H4 (cell line): ENCODE results near the gene CEL. TPM values are rescaled to one million over a fixed set of nuclear protein-coding genes. Genes with fewer than 3 reads are reported as not detected.
"Not testable (repeated sequence)": the region's sequence is repeated elsewhere in the genome, so short reads cannot be mapped to it uniquely, and the experiment has no call there.

ENCODE experiments used
- DNase-seq: peaks from one replicate; pipeline ENCODE4 v3.0.0-alpha.2; 2015; ENCODE audit warnings: low spot score
- total RNA-seq: library from RNA; depleted of rRNA; stranded (reverse); fragments of >200 nt; shearing (Covaris generic); gene quantifications from 2 replicates; pipeline ENCODE4 v1.2.3, GENCODE V29; 2014; rRNA removed

CEL gene
- 0.06 and 0.14 TPM in 2 replicates for total RNA-seq

DNA sequence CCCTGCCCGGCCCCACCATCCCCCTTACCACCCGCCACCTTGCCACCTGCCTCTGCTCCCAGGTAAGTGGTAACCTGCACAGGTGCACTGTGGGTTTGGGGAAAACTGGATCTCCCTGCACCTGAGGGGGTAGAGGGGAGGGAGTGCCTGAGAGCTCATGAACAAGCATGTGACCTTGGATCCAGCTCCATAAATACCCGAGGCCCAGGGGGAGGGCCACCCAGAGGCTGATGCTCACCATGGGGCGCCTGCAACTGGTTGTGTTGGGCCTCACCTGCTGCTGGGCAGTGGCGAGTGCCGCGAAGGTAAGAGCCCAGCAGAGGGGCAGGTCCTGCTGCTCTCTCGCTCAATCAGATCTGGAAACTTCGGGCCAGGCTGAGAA is at the start of gene CEL:
CEL (plus strand) TSS at position 218 of the 382 bp plus-strand sequence; CDS start at position 240, 22 bp downstream.
- not testable (repeated sequence) for DNase-seq

DNA sequence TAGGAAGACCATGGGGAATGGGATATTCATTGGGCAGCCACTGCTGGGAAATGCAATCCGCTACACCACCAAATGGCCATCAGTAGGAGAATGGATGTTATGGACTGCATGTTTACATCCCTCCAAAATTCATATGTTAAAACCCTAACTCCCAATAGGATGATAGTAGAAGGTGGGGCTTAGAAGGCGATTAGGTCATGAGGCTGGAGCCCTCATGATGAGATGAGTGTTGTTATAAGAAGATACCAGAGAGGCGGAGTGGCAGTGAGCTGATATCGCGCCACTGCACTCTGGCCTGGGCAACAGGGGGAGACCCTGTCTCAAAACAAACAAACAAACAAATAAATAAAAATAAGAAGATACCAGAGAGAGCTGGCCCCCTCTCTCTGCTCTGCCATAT is 47.1 kb upstream of the CEL start:
- DNase-seq, result no peak

DNA sequence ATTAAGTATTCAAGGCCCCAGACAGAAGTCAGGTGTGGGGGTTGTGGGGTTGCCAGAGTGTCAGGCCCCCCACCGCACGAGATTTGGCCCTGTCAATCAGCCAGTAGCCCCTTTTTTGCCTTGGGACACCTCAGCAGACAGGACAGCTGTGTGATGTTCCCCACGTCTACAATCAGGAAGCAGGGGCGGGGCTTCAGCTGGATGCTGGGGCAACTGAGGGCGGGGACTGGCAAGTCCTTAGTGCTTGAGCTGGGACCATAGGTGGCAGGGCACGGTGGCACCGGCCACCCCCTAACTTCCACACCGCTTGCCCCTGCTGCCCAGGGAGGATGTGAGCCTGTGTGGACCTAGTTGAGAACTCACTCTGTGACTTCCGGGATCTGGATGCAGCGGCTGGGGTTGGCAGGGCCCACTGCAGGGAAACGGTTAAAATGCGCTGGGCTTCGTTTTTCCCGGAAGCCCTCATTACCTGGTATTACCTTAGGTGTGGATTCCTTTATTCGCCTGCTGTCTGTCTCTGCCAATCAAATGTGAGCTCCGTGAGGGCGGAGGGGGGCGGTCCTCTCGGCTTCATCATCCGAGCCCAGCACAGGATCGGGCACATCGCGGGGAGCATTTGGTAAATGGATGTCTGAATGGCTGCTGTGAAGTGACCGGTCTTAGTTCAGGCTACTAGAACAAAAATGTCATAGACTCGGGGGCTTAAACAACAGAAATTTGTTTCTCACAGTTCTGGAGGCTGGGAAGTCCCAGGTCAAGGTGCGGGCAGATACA is 38.5 kb upstream of the CEL start:
- no peak for DNase-seq

DNA sequence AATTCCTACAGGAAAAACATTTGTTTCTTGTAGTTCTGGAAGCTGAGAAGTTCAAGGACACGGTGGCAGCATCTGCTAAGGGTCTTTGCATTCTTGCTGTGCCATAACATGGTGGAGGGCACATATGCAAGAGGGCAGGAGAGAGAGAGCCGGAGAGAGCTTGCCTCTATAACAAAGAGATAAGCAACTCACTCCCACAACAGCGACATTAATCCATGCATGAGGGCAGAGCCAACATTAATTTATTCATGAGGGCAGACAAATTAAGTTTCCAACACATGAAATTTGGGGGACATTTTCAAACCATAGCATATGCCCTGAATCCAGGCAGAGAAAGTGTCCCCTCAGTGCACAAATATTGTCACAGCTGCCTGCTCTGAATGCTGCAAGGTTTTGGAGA is 35.4 kb upstream of the CEL start:
- no peak for DNase-seq

DNA sequence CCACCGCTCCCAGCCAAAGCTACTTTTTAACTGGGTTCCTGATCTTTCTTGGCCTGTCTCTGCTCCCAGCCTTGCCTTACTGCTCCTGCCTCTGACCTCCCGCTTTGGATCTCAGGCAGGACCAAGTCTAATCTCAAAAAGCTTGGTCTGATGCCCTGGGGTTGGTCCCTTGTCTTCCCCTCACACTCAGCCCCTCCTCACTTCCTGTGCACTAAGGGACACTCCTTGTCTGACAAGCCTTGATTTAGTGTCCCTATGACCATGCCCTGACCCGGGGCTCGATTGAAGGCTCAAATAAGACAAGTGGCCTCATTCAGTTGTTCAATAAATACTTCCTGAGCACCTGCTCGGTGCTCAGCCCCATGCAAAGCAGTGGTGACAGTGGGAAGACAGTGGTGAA is 34.6 kb upstream of the CEL start:
- no peak for DNase-seq

DNA sequence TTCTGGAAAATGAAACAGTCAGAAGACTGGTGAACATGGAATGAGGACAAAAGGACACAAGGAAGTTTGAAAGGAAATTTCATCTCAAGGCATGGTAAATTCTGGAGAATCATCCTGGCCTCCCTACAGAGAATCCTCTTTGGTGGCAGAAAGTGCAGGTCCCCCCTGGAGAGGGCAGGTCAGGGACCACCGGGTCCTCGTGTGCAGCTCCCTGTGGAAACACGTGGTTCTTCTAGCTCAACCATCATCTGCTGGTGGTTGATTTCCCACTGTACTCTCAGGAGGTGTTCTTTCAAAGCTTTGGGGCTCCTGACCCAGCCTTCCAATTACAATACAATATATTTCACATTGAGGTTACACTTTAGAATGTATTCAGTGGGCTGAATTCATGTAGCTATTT is 33.6 kb upstream of the CEL start:
- no peak for DNase-seq

DNA sequence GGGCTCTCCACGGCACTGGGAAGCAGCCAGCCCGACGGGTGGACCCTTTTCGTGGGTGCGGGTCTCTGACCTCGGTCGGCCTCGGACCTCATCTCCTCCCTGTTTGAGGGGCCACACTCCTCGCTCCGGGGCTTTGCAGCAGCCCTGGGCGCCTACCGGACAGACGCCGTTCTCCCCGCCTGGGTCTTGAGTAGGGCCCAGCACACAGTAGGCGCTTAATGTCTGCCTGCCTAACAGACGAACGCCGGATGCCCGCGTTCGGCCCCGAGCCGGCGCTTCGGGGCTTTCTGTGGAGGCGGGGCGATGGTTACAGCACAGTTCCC is 31.8 kb upstream of the CEL start:
- no peak for DNase-seq

DNA sequence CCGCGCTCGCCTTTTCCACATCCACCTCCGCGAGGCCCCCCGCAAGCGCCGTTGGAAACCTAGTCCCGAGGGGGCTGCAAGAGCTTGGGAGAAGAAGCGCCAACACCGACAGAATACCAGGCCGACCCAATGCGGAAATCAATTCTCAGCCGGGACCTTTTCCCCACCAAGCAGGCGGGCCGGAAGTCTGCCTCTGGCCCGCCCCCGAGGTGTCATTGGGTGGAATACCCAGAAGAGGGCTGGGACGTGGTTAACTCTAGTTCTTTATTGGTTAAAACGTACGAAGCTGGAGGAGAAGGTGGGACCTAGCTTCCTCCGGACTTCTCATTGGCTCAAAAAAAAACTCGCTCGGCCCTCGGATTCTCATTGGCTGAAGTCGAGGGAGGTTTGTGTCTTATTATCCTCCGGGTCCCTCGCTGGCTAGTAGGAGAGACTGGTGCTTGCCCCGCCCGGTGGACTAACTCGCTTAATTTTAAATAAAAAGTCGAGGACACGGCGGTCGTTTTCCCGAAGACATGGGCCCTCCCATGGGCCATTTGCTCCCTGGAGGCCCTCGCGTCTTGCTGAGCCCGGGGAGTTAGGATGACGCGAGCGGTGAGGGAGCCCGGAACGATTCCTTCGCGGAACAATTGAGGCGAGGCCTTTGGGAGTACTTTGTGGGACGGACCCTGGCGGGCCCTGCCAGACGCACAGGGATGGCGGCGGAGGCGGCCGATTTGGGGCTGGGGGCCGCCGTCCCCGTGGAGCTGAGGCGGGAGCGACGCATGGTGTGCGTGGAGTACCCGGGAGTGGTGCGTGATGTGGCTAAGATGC is 31.3 kb upstream of the CEL start, which contains the start of gene GTF3C5:
GTF3C5 (plus strand) TSS at position 681 of the 813 bp plus-strand sequence; CDS start at position 696, 15 bp downstream.
- DNase-seq, result peak; percentile 98

DNA sequence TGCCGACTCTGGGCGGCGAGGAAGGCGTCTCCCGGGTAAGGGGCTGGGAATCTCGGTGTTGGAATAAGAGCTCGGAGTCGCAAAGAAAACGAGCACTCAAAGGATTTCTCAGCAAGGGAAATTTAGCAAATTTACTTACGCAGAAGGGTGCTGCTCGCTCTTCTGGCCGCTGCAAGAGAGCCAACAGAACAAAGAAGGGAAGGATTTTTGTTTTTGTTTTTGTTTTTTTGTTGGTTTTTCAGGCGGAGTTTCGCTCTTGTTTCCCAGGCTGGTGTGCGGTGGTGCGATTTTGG is 30.7 kb upstream of the CEL start:
- no peak for DNase-seq

DNA sequence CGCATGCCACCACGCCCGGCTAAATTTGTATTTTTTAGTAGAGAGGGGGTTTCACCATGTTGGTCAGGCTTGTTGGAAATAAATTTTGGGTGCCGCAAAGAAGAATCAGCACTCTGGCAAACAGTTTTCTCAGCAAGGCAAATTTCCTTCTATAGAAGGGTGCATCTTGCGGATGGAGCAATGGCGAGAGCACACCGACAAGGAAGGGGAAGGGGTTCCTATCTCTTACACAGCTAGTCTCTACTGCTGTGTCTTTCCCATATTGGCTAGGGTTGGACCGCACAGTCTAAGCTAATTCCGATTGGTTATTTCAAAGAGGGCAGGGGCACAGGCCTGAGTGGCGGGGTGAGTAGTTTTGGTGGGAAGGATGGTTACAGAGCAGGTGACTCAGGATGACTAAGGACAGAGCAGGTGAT is 30.3 kb upstream of the CEL start:
- no peak for DNase-seq

DNA sequence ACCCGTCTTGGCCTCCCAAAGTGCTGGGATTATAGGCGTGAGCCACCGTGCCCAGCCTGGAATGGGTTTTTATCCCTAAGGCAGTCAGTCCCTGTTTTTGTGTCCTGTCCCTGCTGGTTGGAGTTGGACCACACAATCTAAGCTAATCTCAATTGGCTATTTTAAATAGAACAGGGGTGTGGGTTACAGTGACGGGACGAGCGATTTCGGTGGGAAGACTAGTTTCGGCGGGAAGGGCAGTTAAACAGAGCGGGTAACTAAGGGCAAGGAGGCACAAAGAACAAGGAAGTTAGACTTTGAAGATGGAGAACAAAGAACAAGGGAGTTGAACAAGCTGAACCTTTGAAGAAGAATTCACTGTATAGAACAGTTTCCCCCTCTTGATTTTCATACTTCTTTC is 29.6 kb upstream of the CEL start:
- DNase-seq, result no peak

DNA sequence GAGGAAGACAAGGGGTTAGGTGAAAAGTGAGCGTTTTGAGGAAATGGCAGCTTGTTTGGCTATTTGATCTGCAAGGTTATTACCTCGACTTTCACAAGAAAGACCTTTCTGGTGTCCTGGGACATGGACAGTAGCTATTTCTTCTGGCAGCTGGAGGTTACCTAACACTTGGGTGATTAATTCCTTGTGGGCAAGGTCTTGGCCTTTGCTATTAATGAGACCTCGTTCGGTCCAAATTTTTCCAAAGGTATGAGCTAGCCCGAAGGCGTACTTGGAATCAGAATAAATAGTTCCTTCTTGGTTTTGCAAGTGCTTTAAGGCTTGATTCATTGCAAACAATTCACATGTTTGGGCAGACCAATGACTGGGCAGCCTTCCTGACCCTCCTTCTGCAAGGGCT is 26.1 kb upstream of the CEL start:
- DNase-seq, result no peak

DNA sequence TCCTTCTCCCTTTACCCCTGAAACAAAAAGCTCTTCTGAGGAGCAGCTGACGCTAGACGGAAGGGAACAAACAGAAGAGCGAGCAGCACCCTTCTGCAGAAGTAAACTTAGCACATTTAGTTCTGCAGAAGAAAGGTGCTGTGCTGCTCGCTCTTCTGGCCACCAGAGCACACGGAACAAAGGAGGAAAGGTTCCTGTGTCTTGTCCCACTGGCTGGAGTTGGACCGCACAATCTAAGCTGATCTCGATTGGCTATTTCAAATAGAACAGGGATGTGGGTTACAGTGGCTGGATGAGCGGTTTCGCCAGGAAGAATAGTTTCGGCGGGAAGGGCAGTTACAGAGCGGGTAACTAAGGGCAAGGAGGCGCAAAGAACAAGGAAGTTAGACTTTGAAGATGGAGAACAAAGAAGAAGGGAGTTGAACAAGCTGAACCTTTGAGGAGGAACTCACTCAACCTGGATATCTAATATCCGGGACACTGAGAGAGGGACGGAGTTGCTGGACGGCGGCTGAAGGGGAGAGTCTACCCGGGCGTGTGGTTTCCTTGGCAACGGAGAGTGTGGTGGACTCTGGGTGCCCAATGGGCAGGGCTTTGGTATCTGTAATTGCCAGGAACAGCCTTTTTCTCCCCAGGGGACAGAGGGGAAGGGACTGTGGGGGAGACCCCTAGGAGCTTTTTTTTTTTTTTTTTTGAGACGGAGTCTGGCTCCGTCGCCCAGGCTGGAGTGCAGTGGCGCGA is 23.8 kb upstream of the CEL start:
- no peak for DNase-seq

DNA sequence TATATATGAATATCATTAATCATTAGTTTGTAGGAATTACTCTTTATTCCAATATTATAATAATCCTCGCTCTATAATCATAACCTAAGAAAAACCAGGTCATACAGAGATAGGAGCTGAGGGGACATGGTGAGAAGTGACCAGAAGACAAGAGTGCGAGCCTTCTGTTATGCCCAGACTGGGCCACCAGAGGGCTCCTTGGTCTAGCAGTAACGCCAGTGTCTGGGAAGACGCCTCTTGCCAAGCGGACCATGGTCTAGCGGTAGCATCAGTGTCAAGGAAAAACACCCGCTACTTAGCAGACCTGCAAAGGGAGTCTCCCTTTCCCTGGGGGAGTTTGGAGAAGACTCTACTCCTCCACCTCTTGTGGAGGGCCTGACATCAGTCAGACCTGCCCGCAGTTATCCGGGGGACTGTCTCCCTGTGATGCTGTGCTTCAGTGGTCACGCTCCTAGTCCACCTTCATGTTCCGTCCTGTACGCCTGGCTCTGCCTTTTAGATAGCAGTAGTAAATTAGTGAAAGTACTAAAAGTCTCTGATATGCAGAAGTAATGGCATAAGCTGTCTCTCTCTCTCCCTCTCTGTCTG is 20.8 kb upstream of the CEL start:
- DNase-seq, result not testable (repeated sequence)

DNA sequence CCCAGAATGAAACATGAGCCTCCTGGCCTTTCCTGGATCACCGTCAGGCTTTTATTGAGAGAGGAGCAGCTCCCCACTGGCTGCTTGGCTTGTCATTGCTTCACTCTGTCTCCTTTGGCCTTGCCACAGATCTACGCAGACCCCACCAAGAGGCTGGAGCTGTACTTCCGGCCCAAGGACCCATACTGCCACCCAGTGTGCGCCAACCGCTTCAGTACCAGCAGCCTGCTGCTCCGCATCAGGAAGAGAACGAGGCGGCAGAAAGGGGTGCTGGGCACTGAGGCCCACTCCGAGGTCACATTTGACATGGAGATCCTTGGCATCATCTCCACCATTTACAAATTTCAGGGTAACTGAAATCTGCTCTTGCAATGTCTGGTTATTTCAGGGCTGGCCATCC is 19.8 kb upstream of the CEL start:
- no peak for DNase-seq

DNA sequence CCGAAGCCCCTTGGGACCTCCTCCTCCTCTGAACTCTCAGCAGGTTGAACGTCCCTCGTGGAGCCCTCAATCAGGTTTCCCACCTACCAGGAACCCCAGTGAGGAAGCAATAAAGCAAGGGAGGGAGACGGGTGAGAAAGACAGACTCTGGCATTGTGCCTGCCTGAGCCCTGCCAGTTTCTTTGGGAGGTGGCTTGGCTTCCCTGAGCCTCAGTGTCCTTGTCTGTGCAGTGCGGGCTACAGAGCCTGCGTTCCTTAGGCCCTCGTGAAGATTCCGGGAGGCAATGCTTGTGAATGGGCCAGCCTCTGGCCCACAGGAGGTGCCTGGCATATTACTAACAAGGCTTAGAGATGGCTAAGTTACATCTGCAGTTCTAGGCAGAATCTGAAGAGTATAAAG is 19.1 kb upstream of the CEL start:
- no peak for DNase-seq

DNA sequence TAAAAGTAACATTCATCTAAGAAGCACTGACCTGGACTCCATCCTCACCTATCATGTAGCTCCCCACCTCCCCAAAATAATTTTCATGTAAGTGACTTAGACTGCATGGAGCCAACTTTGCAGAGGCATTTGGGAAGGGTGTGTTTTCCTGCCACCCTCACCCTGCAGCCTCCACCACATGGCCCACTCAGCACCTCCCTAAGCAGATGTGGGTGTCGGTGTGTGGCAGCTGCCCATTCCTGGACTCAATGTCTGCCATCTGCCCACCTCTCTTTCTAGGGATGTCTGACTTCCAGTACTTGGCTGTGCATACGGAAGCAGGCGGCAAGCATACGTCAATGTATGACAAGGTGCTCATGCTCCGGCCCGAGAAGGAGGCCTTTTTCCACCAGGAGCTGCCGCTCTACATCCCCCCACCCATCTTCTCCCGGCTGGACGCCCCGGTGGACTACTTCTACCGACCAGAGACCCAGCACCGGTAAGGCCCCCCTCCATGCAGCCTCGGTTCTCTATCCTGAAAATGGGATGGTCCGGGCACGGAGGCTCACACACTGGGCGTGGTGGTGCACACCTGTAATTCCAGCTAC is 18.2 kb upstream of the CEL start:
- no peak for DNase-seq

DNA sequence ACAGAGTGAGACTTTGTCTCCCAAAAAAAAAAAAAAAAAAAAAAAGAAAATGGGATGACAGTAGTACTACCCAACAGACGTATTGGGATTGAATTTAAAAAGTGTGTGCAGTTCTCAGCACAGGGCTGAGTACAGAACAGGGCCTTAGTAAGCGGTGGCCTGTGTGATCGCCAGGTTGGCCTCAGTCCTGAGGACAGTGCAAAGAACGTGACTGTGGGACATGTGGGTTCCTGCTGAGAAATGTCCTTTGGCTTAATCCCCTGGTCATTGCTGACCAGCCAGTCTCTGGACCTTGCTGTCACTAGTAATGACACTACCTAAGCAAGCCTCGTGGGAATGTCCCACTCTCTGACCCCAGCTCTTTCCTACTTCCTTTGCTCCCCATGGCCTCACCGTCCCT is 17.7 kb upstream of the CEL start:
- no peak for DNase-seq

DNA sequence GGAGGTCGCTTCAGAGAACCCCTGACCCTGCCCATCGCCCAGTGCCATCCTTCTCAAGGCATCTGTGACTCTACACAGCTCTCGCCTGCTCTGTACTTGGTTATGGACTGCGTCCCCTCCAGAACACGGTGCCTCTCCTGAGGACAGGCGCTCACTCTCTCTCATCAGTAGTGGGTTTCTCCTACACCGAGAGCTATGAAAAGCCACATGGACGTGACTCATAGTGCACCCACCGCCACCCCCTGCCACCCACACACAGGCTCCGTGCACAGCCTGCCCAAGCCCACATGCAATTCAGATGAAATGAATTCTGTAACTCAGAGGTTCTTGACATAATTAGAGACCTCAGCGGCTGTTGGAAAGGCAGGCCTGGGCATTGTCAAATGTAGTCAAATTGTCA is 17.1 kb upstream of the CEL start:
- no peak for DNase-seq

DNA sequence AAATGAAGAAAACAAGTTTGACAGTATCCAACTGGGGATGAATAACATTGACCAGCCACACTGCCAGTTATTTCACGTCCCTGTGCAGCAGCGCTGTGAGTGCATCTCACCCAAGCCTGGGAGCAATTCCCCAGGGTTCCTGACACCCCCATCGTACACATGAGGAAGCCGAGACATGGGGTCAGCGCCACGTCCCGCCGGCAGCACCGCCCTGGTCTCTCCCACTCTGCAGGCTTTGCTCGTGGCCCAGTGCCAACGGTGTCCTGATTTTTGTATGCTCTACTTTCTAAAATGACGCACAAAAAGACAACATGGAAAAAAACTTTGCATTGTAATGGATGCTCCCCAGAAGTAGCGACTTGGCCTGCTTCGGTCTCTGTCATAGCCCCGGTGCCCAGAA is 16.6 kb upstream of the CEL start:
- no peak for DNase-seq

DNA sequence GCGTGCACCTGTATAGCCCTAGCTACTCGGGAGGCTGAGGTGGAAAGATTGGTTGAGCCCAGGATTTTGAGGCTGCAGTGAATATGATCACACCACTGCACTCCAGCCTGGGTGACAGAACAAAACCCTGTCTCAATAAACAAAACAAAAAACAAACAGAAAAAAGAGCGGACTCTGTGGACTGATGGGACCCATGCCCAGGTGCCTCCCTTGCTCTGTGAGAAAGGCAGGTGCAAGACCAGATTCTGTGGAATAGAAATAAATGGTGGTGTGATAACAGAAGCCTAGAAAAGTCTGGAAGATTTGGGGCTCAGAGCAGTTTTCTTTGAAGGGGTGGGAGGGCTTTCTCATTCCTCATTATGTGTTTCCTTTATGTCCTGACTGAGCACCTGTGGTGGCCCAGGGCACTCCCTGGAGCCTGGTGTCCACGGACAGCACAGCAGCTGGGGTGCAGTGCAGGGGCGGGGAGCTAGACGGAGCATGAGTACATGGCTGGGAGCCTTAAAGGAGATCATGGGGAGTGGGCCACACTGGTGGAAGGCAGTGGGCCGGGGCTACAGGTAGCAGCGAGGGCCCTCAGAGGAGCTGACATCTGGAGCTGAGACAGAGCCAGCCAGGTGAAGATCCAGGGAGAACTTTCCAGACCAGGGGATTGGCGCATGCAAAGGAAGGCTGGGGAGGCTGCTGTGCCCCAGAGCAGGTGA is 15.4 kb upstream of the CEL start:
- no peak for DNase-seq
